GM19328 (cell line): Measurements from ENCODE around the gene CPEB3.

ENCODE experiments used
- ATAC-seq: cut with Tn5 transposase; IDR thresholded peaks from one replicate; pipeline ENCODE4 v1.9.1; 2021; ENCODE audit warnings: mild to moderate bottlenecking, moderate library complexity; ENCODE audit not compliant: unreplicated experiment

CPEB3 gene

GRCh38 chr10:92110039-92110794, 180.7 kb downstream of the CPEB3 start:
- ATAC-seq, result no peak

DNA sequence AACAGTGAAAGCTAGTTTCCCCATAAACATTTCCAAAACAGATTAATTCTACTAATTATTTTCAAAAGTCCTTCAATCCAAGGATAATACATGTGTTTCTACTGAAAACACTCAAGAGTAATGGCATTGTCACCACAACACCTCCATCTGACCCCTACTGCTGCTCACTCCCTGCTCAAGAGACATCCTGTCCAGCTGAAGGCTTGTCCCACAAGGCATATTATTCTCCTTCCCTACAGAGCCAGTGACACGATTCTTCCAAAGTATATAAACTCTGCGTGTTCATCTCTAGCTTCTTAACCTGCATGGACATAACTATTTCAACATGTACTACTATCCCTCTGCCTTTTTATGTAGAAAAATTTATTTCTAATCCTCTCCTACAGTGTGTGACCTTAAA, 182.1 kb downstream of the CPEB3 start:
- ATAC-seq, result no peak

DNA sequence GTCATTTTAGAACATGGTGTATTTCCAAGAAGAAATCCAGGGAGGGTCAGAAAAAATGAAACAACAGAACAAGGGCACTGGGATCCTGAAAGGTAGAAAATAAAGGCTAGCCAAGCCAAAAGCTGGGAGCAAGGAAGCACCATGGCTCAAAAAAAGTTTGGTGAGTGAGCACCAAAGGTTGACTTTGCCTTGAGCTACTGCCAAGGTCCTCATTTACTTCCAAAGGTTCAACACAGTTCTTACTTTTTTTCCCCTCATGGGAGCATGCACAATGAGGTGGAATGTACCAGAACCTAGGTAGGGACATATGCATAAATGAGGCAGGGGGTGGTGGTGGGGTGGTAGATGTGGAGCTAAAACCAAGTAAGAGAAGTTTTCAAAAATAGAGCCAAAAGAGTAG, 182.8 kb downstream of the CPEB3 start:
- no peak for ATAC-seq

DNA sequence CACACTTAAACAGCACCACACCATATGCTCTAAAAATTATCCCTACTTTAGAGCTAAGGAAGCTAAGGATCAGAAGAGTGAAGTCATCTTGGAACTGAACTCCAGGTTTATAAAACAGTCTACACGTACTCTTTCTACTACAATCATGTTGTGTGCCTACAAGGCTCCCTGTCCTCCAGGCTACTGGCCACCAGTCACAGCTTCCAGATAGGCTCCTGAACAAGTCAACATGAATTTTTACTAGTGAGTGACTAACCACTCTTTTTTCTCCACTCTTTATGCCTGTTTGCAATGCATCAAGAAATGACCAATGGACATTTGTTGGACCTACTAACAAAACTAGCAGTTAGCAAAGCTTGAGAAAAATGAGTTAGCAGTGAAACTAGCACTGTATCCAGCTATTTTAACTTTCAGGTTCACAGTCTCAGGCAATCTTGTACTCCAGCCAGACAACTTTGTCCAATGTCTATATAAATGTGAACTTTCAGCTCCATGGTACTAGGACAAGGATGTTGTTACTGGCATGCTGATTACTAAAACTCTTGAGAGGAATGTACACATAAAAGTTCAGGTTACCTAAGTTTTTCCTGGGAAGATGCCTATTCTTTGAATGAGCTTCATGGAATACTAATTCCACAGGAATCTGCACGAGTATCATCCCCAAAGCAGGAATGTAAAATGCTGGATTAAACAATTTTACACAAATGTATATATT, 187.3 kb downstream of the CPEB3 start:
- ATAC-seq, result no peak

GRCh38 chr10:92102601-92103213, 188.2 kb downstream of the CPEB3 start:
- ATAC-seq, result no peak

GRCh38 chr10:92094960-92095359, 195.9 kb downstream of the CPEB3 start:
- no peak for ATAC-seq

DNA sequence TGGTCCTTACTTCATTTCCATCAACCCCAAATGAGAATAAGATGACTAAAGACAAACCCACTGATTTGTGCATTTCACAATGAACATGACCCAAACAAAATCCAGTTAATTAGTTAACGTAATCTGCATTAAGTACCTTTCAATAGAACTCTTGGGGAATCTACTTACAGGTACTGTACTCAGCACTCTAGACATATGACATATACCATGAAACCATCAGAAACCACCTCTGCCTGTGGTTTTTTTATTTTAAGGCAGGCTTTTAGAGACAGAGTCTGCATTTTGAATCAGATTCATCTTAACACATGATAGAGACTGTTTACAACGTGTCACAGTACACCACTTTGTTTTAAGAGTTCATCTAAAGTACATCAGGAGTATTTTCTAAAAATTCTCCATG, 198.9 kb downstream of the CPEB3 start:
- no peak for ATAC-seq

- peak; percentile 92 for ATAC-seq
Observed at GRCh38 chr10:92087750-92088395, 203.0 kb downstream of the CPEB3 start.

- ATAC-seq, result no peak
Observed at GRCh38 chr10:92082583-92083280, 208.1 kb downstream of the CPEB3 start.

GRCh38 chr10:92081641-92082040, 209.2 kb downstream of the CPEB3 start:
- ATAC-seq, result no peak

DNA sequence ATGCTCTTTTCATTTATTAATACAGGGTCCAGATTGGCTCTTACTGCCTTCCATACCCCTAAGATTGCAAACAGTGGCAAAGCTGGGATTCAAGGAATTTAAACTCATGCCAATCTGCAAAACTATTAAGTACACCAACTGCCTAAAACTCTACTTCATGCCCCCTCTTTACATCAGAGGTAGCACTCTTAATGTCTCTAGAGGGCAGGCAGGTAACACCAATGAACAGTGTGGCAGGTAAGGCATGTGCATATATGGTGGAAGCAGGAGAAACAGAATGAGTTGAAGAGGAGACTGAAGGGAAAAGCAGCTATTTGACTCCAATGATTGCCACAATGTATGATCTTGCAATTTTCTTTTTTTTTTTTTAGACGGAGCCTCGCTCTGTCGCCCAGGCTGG, 210.6 kb downstream of the CPEB3 start:
- ATAC-seq, result no peak

DNA sequence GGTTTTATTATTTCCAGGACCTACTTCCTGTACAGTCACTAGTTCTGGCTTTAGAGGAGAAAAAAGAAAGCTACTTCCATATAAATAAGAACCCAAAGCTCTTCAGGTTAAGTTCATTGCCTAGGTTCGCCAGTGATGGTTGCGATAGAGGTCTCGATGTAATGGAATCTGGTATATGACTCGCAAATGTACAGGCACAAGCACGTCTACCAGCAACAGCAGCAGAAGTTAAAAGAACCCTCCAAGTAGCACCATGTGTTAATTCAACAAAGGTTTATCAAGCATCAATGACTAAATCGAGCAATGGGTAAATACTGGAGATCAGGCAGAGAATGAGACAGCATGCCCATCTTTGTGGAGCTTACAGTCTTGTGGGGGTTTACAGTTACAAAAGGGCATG, 211.9 kb downstream of the CPEB3 start:
- no peak for ATAC-seq

GRCh38 chr10:92076722-92077121, 214.2 kb downstream of the CPEB3 start:
- ATAC-seq, result no peak

DNA sequence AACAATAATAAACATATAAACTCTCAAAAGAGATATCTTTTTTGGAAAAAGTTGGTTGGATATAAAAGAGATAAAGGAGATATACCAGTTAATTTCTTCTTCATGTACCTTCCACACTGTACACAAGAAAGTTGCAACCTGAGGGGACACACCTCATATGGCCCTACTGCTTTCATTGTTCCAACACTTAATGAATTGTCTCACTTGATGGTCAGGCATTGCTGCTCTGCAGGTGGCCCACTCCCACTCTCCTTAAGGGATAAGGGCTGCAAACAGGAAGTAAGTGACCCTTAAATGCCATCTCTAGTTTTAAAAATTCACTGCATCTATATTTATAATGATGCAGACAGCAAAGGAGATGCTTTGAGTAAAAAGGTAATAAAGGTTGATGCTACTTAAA, 215.0 kb downstream of the CPEB3 start:
- no peak for ATAC-seq

GRCh38 chr10:92074126-92074887, 216.6 kb downstream of the CPEB3 start:
- ATAC-seq, result no peak

GRCh38 chr10:92068900-92069299, 222.0 kb downstream of the CPEB3 start:
- no peak for ATAC-seq

DNA sequence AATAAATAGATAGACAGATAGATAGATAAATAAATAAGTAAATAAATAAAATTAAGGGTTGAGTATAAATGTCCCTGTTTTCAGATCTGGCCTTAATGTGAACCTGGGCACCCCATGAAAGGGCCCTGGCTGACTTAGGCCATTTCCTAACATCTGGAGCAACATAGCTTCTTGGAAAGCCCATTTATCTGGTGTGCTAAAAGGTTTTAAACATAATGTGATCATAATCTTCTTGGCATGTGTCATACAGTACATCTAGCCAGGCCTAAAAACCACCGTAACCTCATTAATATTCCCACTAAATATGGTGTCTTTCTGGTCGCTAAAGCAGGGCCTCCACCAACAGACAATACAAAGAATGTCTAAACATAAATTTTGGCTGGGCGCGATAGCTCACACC, 224.5 kb downstream of the CPEB3 start:
- ATAC-seq, result no peak

DNA sequence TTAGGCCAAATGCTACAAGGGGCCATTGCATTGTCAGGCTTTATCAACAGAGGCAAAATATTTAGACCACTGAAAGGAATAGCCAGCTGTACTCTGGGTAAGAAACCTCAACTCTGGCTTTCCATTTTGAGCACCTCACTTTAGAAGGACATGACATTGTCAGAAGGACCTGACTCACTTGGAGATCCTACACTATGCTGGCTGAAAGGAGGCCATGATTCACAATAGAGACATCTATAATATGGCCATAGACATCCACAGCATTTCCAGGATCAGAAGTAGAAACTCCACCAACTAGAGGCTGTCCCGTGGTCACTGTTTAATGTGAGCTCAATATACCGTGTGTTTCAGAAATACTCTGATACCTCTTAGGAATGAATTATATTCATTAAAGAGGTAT, 226.4 kb downstream of the CPEB3 start:
- ATAC-seq, result no peak

- ATAC-seq, result no peak
Observed at GRCh38 chr10:92062273-92062672, 228.6 kb downstream of the CPEB3 start.

DNA sequence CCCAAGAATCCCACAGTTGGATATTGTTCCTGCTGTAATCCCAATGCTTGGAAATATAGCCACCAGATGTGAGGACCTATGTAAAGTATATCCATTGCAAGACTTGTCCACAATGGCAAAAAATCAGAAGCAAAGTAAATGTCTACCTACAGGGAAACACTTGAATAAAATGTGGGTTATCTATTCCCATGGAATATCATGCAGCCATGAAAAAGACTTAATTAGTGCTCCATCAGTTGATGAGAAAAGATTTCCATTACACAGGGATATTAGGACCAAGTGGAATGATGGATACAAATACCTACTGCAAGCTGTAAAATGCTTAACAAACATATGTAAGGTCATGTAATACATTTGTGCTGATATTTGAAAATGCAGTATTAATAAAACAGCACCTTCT, 236.1 kb downstream of the CPEB3 start:
- ATAC-seq, result no peak
